Measurements from ENCODE around the gene ADCY9.

GRCh38 chr16:3992297-3993051, 123.8 kb downstream of the ADCY9 start:
- no peak for TF ChIP-seq POLR2AphosphoS5 (IDR thresholded peaks at IDR 0.05)
- TF ChIP-seq CTCF (IDR thresholded peaks at IDR 0.05): no peak
- no peak for TF ChIP-seq POLR2A (IDR thresholded peaks at IDR 0.05)

All from breast epithelium (tissue), 3 donors.